Upper lobe of right lung (tissue), 1 donor: Measurements from ENCODE around the gene MELTF. TPM values are rescaled to one million over a fixed set of nuclear protein-coding genes. Genes with fewer than 3 reads are reported as not detected.

Experiments
- ATAC-seq: fragments of 200-7000 bp; cut with Tn5 transposase; one replicate; pipeline ENCODE4 v1.9.1; 2020; ENCODE audit warnings: mild to moderate bottlenecking, moderate library complexity
- DNase-seq: peaks from one replicate; pipeline ENCODE4 v3.0.0-alpha.2; 2020
- H3K27ac ChIP-seq: fragments of 200-600 bp; one replicate; pipeline ENCODE4 v1.8.0; 2022
- H3K27me3 ChIP-seq: fragments of 200-600 bp; one replicate; pipeline ENCODE4 v1.8.0; 2022; ENCODE audit warnings: mild to moderate bottlenecking
- H3K36me3 ChIP-seq: fragments of 200-600 bp; one replicate; pipeline ENCODE4 v1.8.0; 2022
- H3K4me1 ChIP-seq: fragments of 200-600 bp; one replicate; pipeline ENCODE4 v1.8.0; 2022
- H3K4me3 ChIP-seq: fragments of 200-600 bp; one replicate; pipeline ENCODE4 v1.8.0; 2022; ENCODE audit warnings: mild to moderate bottlenecking
- H3K9me3 ChIP-seq: fragments of 200-600 bp; one replicate; pipeline ENCODE4 v1.8.0; 2022
- intact Hi-C: fragments of 100-400 bp; cut with DNase I; formaldehyde crosslinking; loops from one replicate; pipeline ENCODE4 v1.11.0; 2022
- total RNA-seq: library from RNA; stranded (reverse); fragmentation: NEBNext Ultra II Directional; extraction: Animal tissue kit (Norgen Biotek cat#: 25700); gene quantifications from one replicate; pipeline ENCODE4 v1.2.1, GENCODE V29; 2021
- TF ChIP-seq, protein P1 (sequence below): fragments of 200-600 bp; IDR thresholded peaks from one replicate; pipeline ENCODE4 v1.8.0; 2022; ENCODE audit warnings: antibody characterized with exemption
- donor health status: DM: no; HTN: yes; CAD: no; lungs with severe emphysema.

The MELTF gene
- total RNA-seq, 1 donor from 2014 or later, result 2.3 TPM

DNA sequence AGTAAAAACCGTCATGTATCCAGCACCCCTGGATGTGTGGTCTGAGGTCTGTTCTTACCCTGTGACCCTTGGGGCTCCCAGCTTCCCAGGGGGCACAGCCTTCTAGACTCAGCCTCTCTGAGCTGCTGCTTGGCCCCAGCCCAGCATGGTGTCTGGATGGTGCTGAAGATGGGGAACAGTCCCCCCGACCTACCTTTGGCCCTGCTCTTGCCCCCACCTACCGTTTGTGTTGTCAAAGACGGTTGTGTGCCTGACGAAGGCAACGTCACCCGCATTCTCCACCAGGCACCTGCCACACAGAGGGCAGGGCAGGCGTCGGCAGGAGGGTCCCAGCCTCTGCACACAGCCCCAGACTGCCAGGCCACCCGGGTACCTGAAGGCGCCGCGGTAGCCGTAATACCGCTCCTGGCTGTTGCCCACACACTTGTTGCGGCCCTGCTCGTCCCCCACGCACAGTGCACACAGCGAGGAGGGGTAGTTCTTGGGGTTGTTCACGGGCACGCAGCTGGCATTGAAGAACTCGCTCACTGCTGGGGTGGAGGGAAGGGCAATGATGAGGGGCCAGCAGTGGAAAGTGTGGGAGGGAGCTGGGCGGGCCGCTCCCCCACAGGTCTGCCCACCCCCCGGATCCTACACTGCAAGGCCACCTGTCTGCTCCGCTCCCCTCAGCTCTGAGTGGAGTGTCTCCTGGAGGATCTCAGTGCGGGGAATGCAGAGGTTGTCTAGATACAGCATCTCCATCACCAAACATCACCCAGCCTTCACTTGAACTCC lies 21.0 kb downstream of the MELTF start:
- peaks cover 6% of the 10 kb centered on the region for H3K4me1 ChIP-seq
- H3K27ac ChIP-seq, result no peak overlapping the region
- no peaks in the 10 kb centered on the region for H3K27me3 ChIP-seq
- ATAC-seq (no peak), DNase-seq (no peak)
- H3K4me3 ChIP-seq, result no peak overlapping the region
- no peaks in the 10 kb centered on the region for H3K9me3 ChIP-seq
- intact Hi-C loops, result no loop called here
- TF ChIP-seq, protein P1, sequence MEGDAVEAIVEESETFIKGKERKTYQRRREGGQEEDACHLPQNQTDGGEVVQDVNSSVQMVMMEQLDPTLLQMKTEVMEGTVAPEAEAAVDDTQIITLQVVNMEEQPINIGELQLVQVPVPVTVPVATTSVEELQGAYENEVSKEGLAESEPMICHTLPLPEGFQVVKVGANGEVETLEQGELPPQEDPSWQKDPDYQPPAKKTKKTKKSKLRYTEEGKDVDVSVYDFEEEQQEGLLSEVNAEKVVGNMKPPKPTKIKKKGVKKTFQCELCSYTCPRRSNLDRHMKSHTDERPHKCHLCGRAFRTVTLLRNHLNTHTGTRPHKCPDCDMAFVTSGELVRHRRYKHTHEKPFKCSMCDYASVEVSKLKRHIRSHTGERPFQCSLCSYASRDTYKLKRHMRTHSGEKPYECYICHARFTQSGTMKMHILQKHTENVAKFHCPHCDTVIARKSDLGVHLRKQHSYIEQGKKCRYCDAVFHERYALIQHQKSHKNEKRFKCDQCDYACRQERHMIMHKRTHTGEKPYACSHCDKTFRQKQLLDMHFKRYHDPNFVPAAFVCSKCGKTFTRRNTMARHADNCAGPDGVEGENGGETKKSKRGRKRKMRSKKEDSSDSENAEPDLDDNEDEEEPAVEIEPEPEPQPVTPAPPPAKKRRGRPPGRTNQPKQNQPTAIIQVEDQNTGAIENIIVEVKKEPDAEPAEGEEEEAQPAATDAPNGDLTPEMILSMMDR, result no peak
- no peaks in the 10 kb centered on the region for H3K36me3 ChIP-seq

GRCh38 chr3:197007953-197008352 lies 21.7 kb downstream of the MELTF start:
- no peaks in the 10 kb centered on the region for H3K36me3 ChIP-seq
- H3K4me3 ChIP-seq, result no peak overlapping the region
- no peak overlapping the region for H3K27ac ChIP-seq
- TF ChIP-seq, protein P1, result no peak
- H3K4me1 ChIP-seq, result peaks cover 7% of the 10 kb centered on the region
- DNase-seq, result no peak
- intact Hi-C loops, result no loop called here
- H3K27me3 ChIP-seq, result no peaks in the 10 kb centered on the region
- no peak for ATAC-seq
- H3K9me3 ChIP-seq, result no peaks in the 10 kb centered on the region

DNA sequence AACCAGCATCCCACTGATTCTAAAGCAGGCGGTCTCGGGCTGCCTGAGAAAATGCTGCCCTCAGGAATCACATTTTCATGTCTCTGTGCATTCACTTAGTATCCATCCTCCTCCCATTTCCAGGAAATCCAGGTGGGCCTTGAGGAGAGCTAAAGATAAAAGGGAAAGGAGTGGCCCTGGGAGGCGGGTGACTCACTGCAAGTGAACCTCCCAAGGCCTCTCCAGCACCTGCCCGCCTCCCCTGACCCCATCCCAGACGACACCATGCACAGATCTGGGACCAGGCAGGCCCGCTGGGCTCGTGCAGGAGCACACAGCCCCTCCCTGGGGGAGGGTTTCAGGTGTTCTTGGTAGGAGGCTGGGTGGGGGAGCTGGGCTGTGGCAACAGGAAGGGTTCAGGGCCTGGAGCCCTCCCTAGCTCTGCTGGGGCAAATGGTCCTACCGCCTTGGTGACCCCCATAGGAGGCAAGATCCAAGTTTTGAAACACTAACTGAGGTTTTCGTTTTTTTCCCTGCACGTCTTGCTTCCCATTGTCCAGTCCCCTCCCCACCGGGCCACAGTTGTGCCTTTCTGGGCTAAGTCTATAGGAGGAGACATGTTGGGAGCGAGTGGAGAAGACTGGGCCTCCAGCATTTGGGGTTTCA lies 22.2 kb downstream of the MELTF start:
- TF ChIP-seq, protein P1, result no peak
- no peak for ATAC-seq
- H3K36me3 ChIP-seq, result no peaks in the 10 kb centered on the region
- no peaks in the 10 kb centered on the region for H3K27me3 ChIP-seq
- H3K4me1 ChIP-seq, result peaks cover 7% of the 10 kb centered on the region
- no peak overlapping the region for H3K27ac ChIP-seq
- DNase-seq, result no peak
- intact Hi-C loops, result no loop called here
- no peaks in the 10 kb centered on the region for H3K9me3 ChIP-seq
- H3K4me3 ChIP-seq, result no peak overlapping the region

DNA sequence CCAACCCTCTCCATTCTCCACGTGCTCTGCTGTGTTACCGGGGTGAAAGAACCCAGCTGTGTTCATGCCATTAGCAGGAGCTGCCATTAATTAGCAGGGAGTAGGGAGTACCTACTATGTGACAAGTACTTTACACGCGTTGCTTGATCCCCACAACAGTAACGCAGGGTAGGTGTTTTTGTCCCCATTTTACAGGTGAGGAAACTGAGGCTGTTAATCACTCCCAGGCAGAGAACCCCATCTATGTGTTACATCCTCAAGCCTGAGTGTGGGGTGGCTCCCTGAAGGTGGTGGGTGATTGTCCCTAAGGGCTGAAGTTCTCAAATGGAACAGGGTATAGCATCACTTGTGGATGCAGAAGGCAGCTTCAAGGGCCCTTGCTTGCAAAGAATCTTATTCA lies 22.8 kb downstream of the MELTF start:
- H3K27me3 ChIP-seq, result no peaks in the 10 kb centered on the region
- DNase-seq (no peak), ATAC-seq (no peak)
- H3K4me3 ChIP-seq, result no peak overlapping the region
- no peaks in the 10 kb centered on the region for H3K9me3 ChIP-seq
- intact Hi-C loops, result no loop called here
- peaks cover 7% of the 10 kb centered on the region for H3K4me1 ChIP-seq
- H3K27ac ChIP-seq, result no peak overlapping the region
- no peaks in the 10 kb centered on the region for H3K36me3 ChIP-seq
- TF ChIP-seq, protein P1, result no peak

DNA sequence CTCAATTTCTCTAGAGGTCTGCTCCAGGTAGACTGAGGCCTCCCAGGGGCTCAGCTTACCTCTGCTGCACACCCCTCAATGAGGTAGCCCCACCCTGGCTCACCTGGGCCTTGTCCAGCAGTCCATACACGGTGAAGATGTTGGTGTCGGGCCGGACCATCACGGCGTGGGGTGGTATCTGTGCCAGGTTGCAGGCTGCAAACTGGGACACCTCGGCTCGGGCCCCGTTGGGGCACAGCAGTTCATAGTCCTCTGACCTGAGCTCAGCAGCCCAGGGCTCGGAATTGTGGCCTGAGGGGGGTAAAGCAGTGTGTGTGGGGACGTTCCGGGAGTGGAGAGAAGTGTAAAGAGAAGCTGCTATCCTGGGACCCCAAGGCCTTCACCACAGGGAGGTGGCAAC lies 23.2 kb downstream of the MELTF start:
- H3K4me3 ChIP-seq, result no peak overlapping the region
- intact Hi-C loops, result no loop called here
- TF ChIP-seq, protein P1, result no peak

More for the DNA sequence above, 23.2 kb downstream of the MELTF start:
- H3K27me3 ChIP-seq, result no peaks in the 10 kb centered on the region
- ATAC-seq, result no peak
- H3K36me3 ChIP-seq, result no peaks in the 10 kb centered on the region
- no peak for DNase-seq
- peaks cover 7% of the 10 kb centered on the region for H3K4me1 ChIP-seq
- H3K9me3 ChIP-seq, result no peaks in the 10 kb centered on the region
- H3K27ac ChIP-seq, result no peak overlapping the region
